HFFc6 (cell line): ENCODE results near the gene KCTD13. TPM values are rescaled to one million over a fixed set of nuclear protein-coding genes. Genes with fewer than 3 reads are reported as not detected.

Source experiments
- DNase-seq: peaks from one replicate; pipeline ENCODE4 v3.0.0-alpha.2; 2018
- H3K27ac Mint-ChIP-seq: 2 replicates; pipeline ENCODE4 v1.8.0; 2020; ENCODE audit warnings: mild to moderate bottlenecking, mixed read lengths
- H3K27me3 Mint-ChIP-seq: 2 replicates; pipeline ENCODE4 v1.8.0; 2021; ENCODE audit warnings: mild to moderate bottlenecking, moderate library complexity, mixed read lengths; ENCODE audit not compliant: insufficient read depth
- H3K36me3 Mint-ChIP-seq: 2 replicates; pipeline ENCODE4 v1.8.0; 2021; ENCODE audit warnings: low read depth, mixed read lengths
- H3K4me1 Mint-ChIP-seq: 2 replicates; pipeline ENCODE4 v1.8.0; 2020; ENCODE audit warnings: low read depth, mixed read lengths
- H3K4me3 Mint-ChIP-seq: 2 replicates; pipeline ENCODE4 v1.8.0; 2020; ENCODE audit warnings: mild to moderate bottlenecking, moderate library complexity, mixed read lengths
- H3K9me3 Mint-ChIP-seq: 2 replicates; pipeline ENCODE4 v1.8.0; 2020; ENCODE audit warnings: mild to moderate bottlenecking, mixed read lengths
- CTCF ChIP-seq: fragments of 200-600 bp; sonication (generic); IDR thresholded peaks from 2 replicates; pipeline ENCODE4 v1.5.0; 2021; ENCODE audit warnings: antibody characterized with exemption, mild to moderate bottlenecking
- total RNA-seq, 6 experiments: library from RNA; stranded (reverse); fragmentation: NEBNext Ultra II Directional; extraction: Animal tissue kit (Norgen Biotek cat#: 25700); gene quantifications; 2 replicates in 1 of 6; 3 replicates in 5 of 6; pipeline ENCODE4 v1.2.3, GENCODE V29; 2021

The KCTD13 gene
- total RNA-seq, 6 experiments from 2014 or later, result 13.9 to 17.0 (median 16.1) TPM

GRCh38 chr16:29921034-29921385 is 5.0 kb downstream of the KCTD13 start:
- peaks cover 17% of the 10 kb centered on the region; the same call in 1 of the 2 replicates for H3K36me3 Mint-ChIP-seq
- H3K27ac Mint-ChIP-seq, result no peak overlapping the region
- DNase-seq, result no peak
- H3K27me3 Mint-ChIP-seq, result no peaks in the 10 kb centered on the region; the same call in 1 of the 2 replicates
- H3K9me3 Mint-ChIP-seq, result no peaks in the 10 kb centered on the region
- no peak for TF ChIP-seq CTCF
- no peak overlapping the region for H3K4me3 Mint-ChIP-seq
- H3K4me1 Mint-ChIP-seq, result peaks cover 27% of the 10 kb centered on the region

GRCh38 chr16:29920288-29921033 is 5.6 kb downstream of the KCTD13 start:
- Mint-ChIP-seq H3K4me1 (peaks cover 27% of the 10 kb centered on the region), H3K4me3 (no peak overlapping the region), H3K36me3 (peaks cover 21% of the 10 kb centered on the region; the same call in 1 of the 2 replicates), H3K9me3 (no peaks in the 10 kb centered on the region), H3K27ac (no peak overlapping the region), H3K27me3 (no peaks in the 10 kb centered on the region; the same call in 1 of the 2 replicates)
- no peak for DNase-seq
- TF ChIP-seq CTCF, result no peak

- H3K9me3 Mint-ChIP-seq, result no peaks in the 10 kb centered on the region
- peaks cover 22% of the 10 kb centered on the region; the same call in 1 of the 2 replicates for H3K36me3 Mint-ChIP-seq
- H3K27ac Mint-ChIP-seq, result no peak overlapping the region
- peak; percentile 32 for TF ChIP-seq CTCF
- peaks cover 8% of the 10 kb centered on the region; the same call in 1 of the 2 replicates for H3K4me1 Mint-ChIP-seq
- no peak overlapping the region for H3K4me3 Mint-ChIP-seq
- DNase-seq, result no peak
- no peaks in the 10 kb centered on the region for H3K27me3 Mint-ChIP-seq
These were observed 9.0 kb downstream of the KCTD13 start for GRCh38 chr16:29916979-29917378.

GRCh38 chr16:29915590-29916247 is 10.3 kb downstream of the KCTD13 start:
- Mint-ChIP-seq H3K27me3 (no peaks in the 10 kb centered on the region), H3K9me3 (no peaks in the 10 kb centered on the region), H3K36me3 (peaks cover 18% of the 10 kb centered on the region; the same call in 1 of the 2 replicates), H3K4me3 (no peak overlapping the region), H3K4me1 (peaks cover 3% of the 10 kb centered on the region; the same call in 1 of the 2 replicates), H3K27ac (no peak overlapping the region)
- TF ChIP-seq CTCF, result no peak
- DNase-seq, result no peak

- Mint-ChIP-seq H3K36me3 (peaks cover 15% of the 10 kb centered on the region; the same call in 1 of the 2 replicates), H3K27me3 (no peaks in the 10 kb centered on the region), H3K4me3 (no peak overlapping the region), H3K27ac (no peak overlapping the region), H3K9me3 (no peaks in the 10 kb centered on the region), H3K4me1 (peaks cover 10% of the 10 kb centered on the region)
- DNase-seq, result no peak
- TF ChIP-seq CTCF, result no peak
These were observed 12.5 kb downstream of the KCTD13 start for GRCh38 chr16:29913514-29913913.
